ENCODE data around the gene IL16. TPM values are rescaled to one million over a fixed set of nuclear protein-coding genes. Genes with fewer than 3 reads are reported as not detected.
"Not testable (repeated sequence)": the region's sequence is repeated elsewhere in the genome, so short reads cannot be mapped to it uniquely, and the experiment has no call there.

The IL16 gene
- total RNA-seq, 1 donor from 2014 or later = not detected

GRCh38 chr15:81326466-81327212 lies 130.0 kb downstream of the IL16 start:
- Histone ChIP-seq H3K36me3 (ENCODE audit: control insufficient read depth, insufficient read depth, low read length) (no peaks in the 10 kb centered on the region), H3K4me3 (ENCODE audit: low read depth, low read length) (no peak overlapping the region), H3K27me3 (ENCODE audit: control insufficient read depth, insufficient read depth, low read length) (no peaks in the 10 kb centered on the region)
- no peak for DNase-seq (ENCODE audit: low read depth)
- TF ChIP-seq CTCF (IDR thresholded peaks at IDR 0.05; ENCODE audit: insufficient read depth, low read length, poor library complexity, severe bottlenecking) = no peak

- no peak for TF ChIP-seq CTCF (IDR thresholded peaks at IDR 0.05; ENCODE audit: insufficient read depth, low read length, poor library complexity, severe bottlenecking)
- no peak overlapping the region for H3K4me3 ChIP-seq (ENCODE audit: low read depth, low read length)
- no peaks in the 10 kb centered on the region for H3K36me3 ChIP-seq (ENCODE audit: control insufficient read depth, insufficient read depth, low read length)
- no peaks in the 10 kb centered on the region for H3K27me3 ChIP-seq (ENCODE audit: control insufficient read depth, insufficient read depth, low read length)
- DNase-seq (ENCODE audit: low read depth) = no peak
These were observed 130.8 kb downstream of the IL16 start for GRCh38 chr15:81327516-81327915.

- Histone ChIP-seq H3K27me3 (ENCODE audit: control insufficient read depth, insufficient read depth, low read length) (no peaks in the 10 kb centered on the region), H3K36me3 (ENCODE audit: control insufficient read depth, insufficient read depth, low read length) (no peaks in the 10 kb centered on the region), H3K4me3 (ENCODE audit: low read depth, low read length) (no peak overlapping the region)
- no peak for DNase-seq (ENCODE audit: low read depth)
- no peak for TF ChIP-seq CTCF (IDR thresholded peaks at IDR 0.05; ENCODE audit: insufficient read depth, low read length, poor library complexity, severe bottlenecking)
These were observed 132.8 kb downstream of the IL16 start for GRCh38 chr15:81329446-81329845.

- TF ChIP-seq CTCF (IDR thresholded peaks at IDR 0.05; ENCODE audit: insufficient read depth, low read length, poor library complexity, severe bottlenecking) = no peak
- Histone ChIP-seq H3K27me3 (ENCODE audit: control insufficient read depth, insufficient read depth, low read length) (no peaks in the 10 kb centered on the region), H3K4me3 (ENCODE audit: low read depth, low read length) (no peak overlapping the region)
These were observed 133.8 kb downstream of the IL16 start for GRCh38 chr15:81330366-81331090.

GRCh38 chr15:81331141-81331540 lies 134.5 kb downstream of the IL16 start:
- H3K36me3 ChIP-seq (ENCODE audit: control insufficient read depth, insufficient read depth, low read length); H3K27me3 ChIP-seq (ENCODE audit: control insufficient read depth, insufficient read depth, low read length); H3K4me3 ChIP-seq (ENCODE audit: low read depth, low read length); DNase-seq (ENCODE audit: low read depth): not testable (repeated sequence)

More at GRCh38 chr15:81330366-81331090, 133.8 kb downstream of the IL16 start:
- H3K36me3 ChIP-seq (ENCODE audit: control insufficient read depth, insufficient read depth, low read length) = no peaks in the 10 kb centered on the region
- no peak for DNase-seq (ENCODE audit: low read depth)

GRCh38 chr15:81331600-81331999 lies 134.9 kb downstream of the IL16 start:
- Histone ChIP-seq H3K4me3 (ENCODE audit: low read depth, low read length) (no peak overlapping the region), H3K36me3 (ENCODE audit: control insufficient read depth, insufficient read depth, low read length) (no peaks in the 10 kb centered on the region), H3K27me3 (ENCODE audit: control insufficient read depth, insufficient read depth, low read length) (no peaks in the 10 kb centered on the region)
- no peak for TF ChIP-seq CTCF (IDR thresholded peaks at IDR 0.05; ENCODE audit: insufficient read depth, low read length, poor library complexity, severe bottlenecking)
- no peak for DNase-seq (ENCODE audit: low read depth)

Data from kidney epithelial cell (primary cell).